Mammary epithelial cell (primary cell): ENCODE measurements around the gene IFFO2.

Source experiments
- EZH2 ChIP-seq: IDR thresholded peaks from 2 replicates; pipeline ENCODE4 v1.6.1; 2012; ENCODE audit warnings: low read length, inconsistent platforms, borderline replicate concordance
- TF ChIP-seq, protein P1 (sequence below), 2 donors: IDR thresholded peaks in 1 of 2; conservative IDR thresholded peaks in 1 of 2; 2 replicates each; pipeline ENCODE4 v1.5.1; 2011 to 2012; ENCODE audit warnings: inconsistent platforms in 2 of 2, low read length in 2 of 2, mild to moderate bottlenecking in 2 of 2, control low read depth in 1 of 2, low read depth in 1 of 2; ENCODE audit not compliant: insufficient read depth in 1 of 2; ENCODE audit errors: extremely low read depth in 1 of 2

DNA sequence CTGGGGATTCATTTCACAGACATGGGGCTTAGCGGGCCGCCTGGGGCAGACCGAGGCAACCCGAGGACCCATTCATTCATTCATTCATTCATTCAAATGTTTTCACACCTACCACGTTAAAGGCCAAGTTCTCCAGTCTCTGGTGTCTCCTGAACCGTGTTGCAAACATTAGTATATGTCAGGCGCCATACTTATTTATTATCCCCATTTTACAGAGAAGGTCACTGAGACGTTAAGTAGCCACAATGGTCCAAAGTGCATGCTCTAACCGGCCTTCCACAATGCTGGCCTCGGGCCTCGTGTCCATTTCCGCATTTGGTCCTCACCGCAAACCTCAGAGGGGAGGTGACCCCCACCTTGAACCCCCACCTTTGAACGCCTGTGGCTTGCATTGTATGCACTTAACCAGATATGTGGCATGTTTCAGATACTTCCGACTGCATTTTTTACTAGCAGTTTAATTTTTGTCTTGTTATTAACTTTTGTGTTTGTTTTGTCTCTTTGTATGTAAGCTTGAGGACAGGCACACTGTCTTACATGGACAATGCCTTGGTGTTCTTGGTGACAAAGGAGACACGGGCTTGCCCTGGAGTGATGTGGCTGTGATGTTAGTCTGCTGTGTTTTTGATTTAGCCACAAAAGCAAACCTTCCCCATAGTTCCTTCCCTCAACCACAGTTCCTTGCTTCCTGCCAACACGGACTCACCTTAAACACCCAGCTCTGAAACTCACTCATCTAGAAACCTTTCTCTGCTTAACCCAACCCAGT, 1.2 kb upstream of the IFFO2 start:
- no peak for TF ChIP-seq EZH2
- TF ChIP-seq, protein P1, sequence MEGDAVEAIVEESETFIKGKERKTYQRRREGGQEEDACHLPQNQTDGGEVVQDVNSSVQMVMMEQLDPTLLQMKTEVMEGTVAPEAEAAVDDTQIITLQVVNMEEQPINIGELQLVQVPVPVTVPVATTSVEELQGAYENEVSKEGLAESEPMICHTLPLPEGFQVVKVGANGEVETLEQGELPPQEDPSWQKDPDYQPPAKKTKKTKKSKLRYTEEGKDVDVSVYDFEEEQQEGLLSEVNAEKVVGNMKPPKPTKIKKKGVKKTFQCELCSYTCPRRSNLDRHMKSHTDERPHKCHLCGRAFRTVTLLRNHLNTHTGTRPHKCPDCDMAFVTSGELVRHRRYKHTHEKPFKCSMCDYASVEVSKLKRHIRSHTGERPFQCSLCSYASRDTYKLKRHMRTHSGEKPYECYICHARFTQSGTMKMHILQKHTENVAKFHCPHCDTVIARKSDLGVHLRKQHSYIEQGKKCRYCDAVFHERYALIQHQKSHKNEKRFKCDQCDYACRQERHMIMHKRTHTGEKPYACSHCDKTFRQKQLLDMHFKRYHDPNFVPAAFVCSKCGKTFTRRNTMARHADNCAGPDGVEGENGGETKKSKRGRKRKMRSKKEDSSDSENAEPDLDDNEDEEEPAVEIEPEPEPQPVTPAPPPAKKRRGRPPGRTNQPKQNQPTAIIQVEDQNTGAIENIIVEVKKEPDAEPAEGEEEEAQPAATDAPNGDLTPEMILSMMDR (conservative IDR thresholded peaks at IDR 0.05 in 1 of 2, IDR thresholded peaks at IDR 0.05 in 1 of 2; ENCODE audit: extremely low read depth in 1 of 2, insufficient read depth in 1 of 2, low read depth in 1 of 2, low read length in 2 of 2), result no peak
